Fibroblast of lung (primary cell): ENCODE results near the gene INHBB. TPM values are rescaled to one million over a fixed set of nuclear protein-coding genes. Genes with fewer than 3 reads are reported as not detected.

Source experiments
- DNase-seq, 2 donors: peaks; one replicate each; pipeline versions ENCODE4 v3.0.0 to v3.0.0-alpha.2; 2010; ENCODE audit warnings: low read depth in 2 of 2
- H2AFZ ChIP-seq: 2 replicates; pipeline ENCODE4 v1.5.1; 2012; ENCODE audit warnings: low read length, control low read depth, inconsistent platforms
- H3K27ac ChIP-seq: 2 replicates; pipeline ENCODE4 v1.5.1; 2011; ENCODE audit warnings: low read length, control low read depth; ENCODE audit not compliant: insufficient read depth
- H3K27me3 ChIP-seq: 2 replicates; pipeline ENCODE4 v1.5.1; 2011; ENCODE audit warnings: mild to moderate bottlenecking, low read length; ENCODE audit not compliant: control insufficient read depth, insufficient read depth
- H3K36me3 ChIP-seq: 2 replicates; pipeline ENCODE4 v1.5.1; 2011; ENCODE audit warnings: low read length; ENCODE audit not compliant: control insufficient read depth, insufficient read depth
- H3K4me1 ChIP-seq: 2 replicates; pipeline ENCODE4 v1.5.1; 2011; ENCODE audit warnings: low read length; ENCODE audit not compliant: control insufficient read depth, insufficient read depth; ENCODE audit errors: extremely low read depth
- H3K4me2 ChIP-seq: 2 replicates; pipeline ENCODE4 v1.5.1; 2011; ENCODE audit warnings: low read length, control low read depth; ENCODE audit not compliant: insufficient read depth; ENCODE audit errors: extremely low read depth
- H3K4me3 ChIP-seq, 4 experiments: fragments of 200-600 bp in 1 of 4; sonication (generic) in 1 of 4; replicated peaks in 1 of 4; 2 replicates each; pipeline ENCODE4 v1.5.1; 2011 to 2016; ENCODE audit warnings: low read length in 4 of 4, low read depth in 3 of 4, mild to moderate bottlenecking in 3 of 4, control low read depth in 2 of 4, inconsistent platforms in 1 of 4, mixed read lengths in 1 of 4; ENCODE audit not compliant: insufficient read depth in 1 of 4; ENCODE audit errors: control extremely low read depth in 1 of 4
- H3K79me2 ChIP-seq: 2 replicates; pipeline ENCODE4 v1.5.1; 2012; ENCODE audit warnings: mild to moderate bottlenecking, low read length, inconsistent platforms; ENCODE audit not compliant: control insufficient read depth, insufficient read depth
- H3K9ac ChIP-seq: 2 replicates; pipeline ENCODE4 v1.5.1; 2011; ENCODE audit warnings: mild to moderate bottlenecking, low read length, control low read depth; ENCODE audit not compliant: insufficient read depth
- H3K9me3 ChIP-seq: 2 replicates; pipeline ENCODE4 v1.5.1; 2012; ENCODE audit warnings: low read depth, low read length; ENCODE audit not compliant: control insufficient read depth, insufficient read depth
- H4K20me1 ChIP-seq: 2 replicates; pipeline ENCODE4 v1.5.1; 2011; ENCODE audit warnings: low read length; ENCODE audit not compliant: control insufficient read depth, insufficient read depth; ENCODE audit errors: extremely low read depth
- EZH2 ChIP-seq: IDR thresholded peaks from 2 replicates; pipeline ENCODE4 v1.5.1; 2012; ENCODE audit warnings: low read length, control low read depth, mild to moderate bottlenecking; ENCODE audit errors: missing control alignments
- polyA plus RNA-seq, 2 donors: library from polyadenylated mRNA; depleted of rRNA in 1 of 2; stranded (reverse) in 1 of 2; unstranded in 1 of 2; fragments of >200 nt; gene quantifications; 2 replicates each; pipeline ENCODE4 v1.2.1, GENCODE V29; 2011 to 2012; ENCODE audit warnings: missing spikeins in 1 of 2
- total RNA-seq: library from RNA; depleted of rRNA; stranded (reverse); fragments of >200 nt; gene quantifications from 2 replicates; pipeline ENCODE4 v1.2.1, GENCODE V29; 2014
- TF ChIP-seq, protein P1 (sequence below), 2 donors: IDR thresholded peaks in 1 of 2; conservative IDR thresholded peaks in 1 of 2; 1 replicate in 1 of 2; 2 replicates in 1 of 2; pipeline ENCODE4 v1.5.1; 2011 to 2012; ENCODE audit warnings: low read length in 2 of 2, control low read depth in 1 of 2, inconsistent platforms in 1 of 2, low read depth in 1 of 2, mild to moderate bottlenecking in 1 of 2

Gene INHBB
- total and polyA plus RNA-seq, 2 donors (not counting 1 experiment from before 2014, with no cell fraction given), result 0.01 TPM; not detected in 1

GRCh38 chr2:120392923-120393322 is 47.0 kb downstream of the INHBB start:
- no peak overlapping the region for H3K9ac ChIP-seq
- H2AFZ ChIP-seq, result no peak overlapping the region
- no peaks in the 10 kb centered on the region for H3K9me3 ChIP-seq
- no peaks in the 10 kb centered on the region for H3K4me1 ChIP-seq
- H3K4me2 ChIP-seq, result no peak overlapping the region
- DNase-seq, result no peak
- no peaks in the 10 kb centered on the region for H3K36me3 ChIP-seq
- H3K4me3 ChIP-seq, result no peak overlapping the region
- H3K27me3 ChIP-seq, result peaks cover 2% of the 10 kb centered on the region
- no peaks in the 10 kb centered on the region for H3K79me2 ChIP-seq
- no peaks in the 10 kb centered on the region for H4K20me1 ChIP-seq
- H3K27ac ChIP-seq, result no peak overlapping the region
- TF ChIP-seq EZH2, result no peak
- TF ChIP-seq, protein P1, sequence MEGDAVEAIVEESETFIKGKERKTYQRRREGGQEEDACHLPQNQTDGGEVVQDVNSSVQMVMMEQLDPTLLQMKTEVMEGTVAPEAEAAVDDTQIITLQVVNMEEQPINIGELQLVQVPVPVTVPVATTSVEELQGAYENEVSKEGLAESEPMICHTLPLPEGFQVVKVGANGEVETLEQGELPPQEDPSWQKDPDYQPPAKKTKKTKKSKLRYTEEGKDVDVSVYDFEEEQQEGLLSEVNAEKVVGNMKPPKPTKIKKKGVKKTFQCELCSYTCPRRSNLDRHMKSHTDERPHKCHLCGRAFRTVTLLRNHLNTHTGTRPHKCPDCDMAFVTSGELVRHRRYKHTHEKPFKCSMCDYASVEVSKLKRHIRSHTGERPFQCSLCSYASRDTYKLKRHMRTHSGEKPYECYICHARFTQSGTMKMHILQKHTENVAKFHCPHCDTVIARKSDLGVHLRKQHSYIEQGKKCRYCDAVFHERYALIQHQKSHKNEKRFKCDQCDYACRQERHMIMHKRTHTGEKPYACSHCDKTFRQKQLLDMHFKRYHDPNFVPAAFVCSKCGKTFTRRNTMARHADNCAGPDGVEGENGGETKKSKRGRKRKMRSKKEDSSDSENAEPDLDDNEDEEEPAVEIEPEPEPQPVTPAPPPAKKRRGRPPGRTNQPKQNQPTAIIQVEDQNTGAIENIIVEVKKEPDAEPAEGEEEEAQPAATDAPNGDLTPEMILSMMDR (conservative IDR thresholded peaks at IDR 0.05 in 1 of 2, IDR thresholded peaks at IDR 0.05 in 1 of 2; ENCODE audit: low read depth in 1 of 2, low read length in 2 of 2), result no peak

GRCh38 chr2:120393456-120393855 is 47.5 kb downstream of the INHBB start:
- Histone ChIP-seq H3K79me2 (no peaks in the 10 kb centered on the region), H2AFZ (no peak overlapping the region), H3K27ac (no peak overlapping the region), H3K4me2 (no peak overlapping the region), H3K36me3 (no peaks in the 10 kb centered on the region), H3K4me3 (no peak overlapping the region), H3K9ac (no peak overlapping the region), H4K20me1 (no peaks in the 10 kb centered on the region), H3K27me3 (no peaks in the 10 kb centered on the region), H3K4me1 (no peaks in the 10 kb centered on the region), H3K9me3 (no peaks in the 10 kb centered on the region)
- TF ChIP-seq EZH2, result no peak
- no peak for DNase-seq

- Histone ChIP-seq H3K4me3 (no peak overlapping the region), H3K36me3 (no peaks in the 10 kb centered on the region), H3K9ac (no peak overlapping the region), H3K4me1 (no peaks in the 10 kb centered on the region), H4K20me1 (no peaks in the 10 kb centered on the region), H2AFZ (no peak overlapping the region), H3K4me2 (no peak overlapping the region), H3K27ac (no peak overlapping the region), H3K79me2 (no peaks in the 10 kb centered on the region), H3K9me3 (no peaks in the 10 kb centered on the region), H3K27me3 (no peaks in the 10 kb centered on the region)
- TF ChIP-seq EZH2, result no peak
- TF ChIP-seq, protein P1 (conservative IDR thresholded peaks at IDR 0.05 in 1 of 2, IDR thresholded peaks at IDR 0.05 in 1 of 2; ENCODE audit: low read depth in 1 of 2, low read length in 2 of 2), result no peak
- no peak for DNase-seq
These were observed 48.8 kb downstream of the INHBB start for GRCh38 chr2:120394764-120395163.
